ENCODE data around the gene EIF4H. TPM values are rescaled to one million over a fixed set of nuclear protein-coding genes. Genes with fewer than 3 reads are reported as not detected.

Gene EIF4H
- total RNA-seq, 1 experiment from 2014 or later, result 384 TPM

- ChIA-PET POLR2A (interaction anchor here (1.2 kb wide), 1 partner anchor 12 kb away, joined by 3 read pairs; no protein-coding TSS in a partner anchor), RAD21 (ENCODE audit: low non-redundant PET in 1 of 2, low total read pairs in 2 of 2, uncharacterized antibody in 2 of 2, unreplicated experiment in 2 of 2) (no interaction called here), CTCF (interaction anchor here (1.6 kb wide), 1 partner anchor 24 kb away, joined by 4 read pairs; no protein-coding TSS in a partner anchor)
- no peaks in the 10 kb centered on the region for H3K9me2 ChIP-seq (ENCODE audit: insufficient read depth)
- H2AFZ ChIP-seq (ENCODE audit: low read depth, low read length, poor library complexity, severe bottlenecking), result no peak overlapping the region
- no peak overlapping the region for H3K4me2 ChIP-seq (ENCODE audit: low read length)
- no peak overlapping the region for H3K27ac ChIP-seq (ENCODE audit: low read depth, low read length)
- H3K4me1 ChIP-seq (ENCODE audit: control insufficient read depth in 1 of 2, insufficient read depth in 2 of 2, low read length in 2 of 2), result no peaks in the 10 kb centered on the region
- H4K20me1 ChIP-seq (ENCODE audit: insufficient read depth), result no peaks in the 10 kb centered on the region
- no TSS peak for BruUV-seq (replicated peaks)
- H3K9me3 ChIP-seq (ENCODE audit: control insufficient read depth in 1 of 2, insufficient read depth in 1 of 2, low read depth in 1 of 2, low read length in 2 of 2), result no peaks in the 10 kb centered on the region
- no peak for ATAC-seq
- no peaks in the 10 kb centered on the region for H3K79me2 ChIP-seq (ENCODE audit: insufficient read depth, low read length)
- H3K36me3 ChIP-seq (ENCODE audit: control insufficient read depth in 1 of 2, insufficient read depth in 2 of 2, low read length in 2 of 2), result peaks cover 26 to 41% of the 10 kb centered on the region in 2 experiments; a peak in 3 of 4 replicates
- no peak overlapping the region for H3K4me3 ChIP-seq (replicated peaks in 1 of 2; ENCODE audit: low read depth in 1 of 2, low read length in 2 of 2)
- H3K27me3 ChIP-seq (ENCODE audit: insufficient read depth, low read length), result no peaks in the 10 kb centered on the region
- TF ChIP-seq EGR1 (IDR thresholded peaks at IDR 0.05; ENCODE audit: low read depth), result no peak
- TF ChIP-seq, protein P1, sequence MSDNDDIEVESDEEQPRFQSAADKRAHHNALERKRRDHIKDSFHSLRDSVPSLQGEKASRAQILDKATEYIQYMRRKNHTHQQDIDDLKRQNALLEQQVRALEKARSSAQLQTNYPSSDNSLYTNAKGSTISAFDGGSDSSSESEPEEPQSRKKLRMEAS (IDR thresholded peaks at IDR 0.05), result no peak
- no peak for DNase-seq (ENCODE audit: low read depth, low spot score)
- no peak overlapping the region for H3K9ac ChIP-seq (ENCODE audit: low read length)
- intact Hi-C loops (cut with micrococcal nuclease), result no loop called here
Observed at GRCh38 chr7:74230446-74231231, 56.5 kb downstream of the EIF4H start.

- ChIA-PET CTCF (interaction anchor here (1.6 kb wide), 1 partner anchor 25 kb away, joined by 4 read pairs; no protein-coding TSS in a partner anchor), RAD21 (ENCODE audit: low non-redundant PET in 1 of 2, low total read pairs in 2 of 2, uncharacterized antibody in 2 of 2, unreplicated experiment in 2 of 2) (no interaction called here), POLR2A (interaction anchor here (1.2 kb wide), 1 partner anchor 12 kb away, joined by 3 read pairs; no protein-coding TSS in a partner anchor)
- BruUV-seq (replicated peaks), result no TSS peak
- Histone ChIP-seq H3K4me2 (ENCODE audit: low read length) (no peak overlapping the region), H2AFZ (ENCODE audit: low read depth, low read length, poor library complexity, severe bottlenecking) (no peak overlapping the region), H3K4me1 (ENCODE audit: control insufficient read depth in 1 of 2, insufficient read depth in 2 of 2, low read length in 2 of 2) (no peaks in the 10 kb centered on the region), H3K4me3 (replicated peaks in 1 of 2; ENCODE audit: low read depth in 1 of 2, low read length in 2 of 2) (no peak overlapping the region), H4K20me1 (ENCODE audit: insufficient read depth) (no peaks in the 10 kb centered on the region), H3K9me3 (ENCODE audit: control insufficient read depth in 1 of 2, insufficient read depth in 1 of 2, low read depth in 1 of 2, low read length in 2 of 2) (no peaks in the 10 kb centered on the region), H3K36me3 (ENCODE audit: control insufficient read depth in 1 of 2, insufficient read depth in 2 of 2, low read length in 2 of 2) (peaks cover 31 to 44% of the 10 kb centered on the region in 2 experiments; a peak in 3 of 4 replicates), H3K79me2 (ENCODE audit: insufficient read depth, low read length) (no peaks in the 10 kb centered on the region), H3K27ac (ENCODE audit: low read depth, low read length) (no peak overlapping the region), H3K27me3 (ENCODE audit: insufficient read depth, low read length) (no peaks in the 10 kb centered on the region), H3K9ac (ENCODE audit: low read length) (no peak overlapping the region), H3K9me2 (ENCODE audit: insufficient read depth) (no peaks in the 10 kb centered on the region)
- DNase-seq (ENCODE audit: low read depth, low spot score), result no peak
- TF ChIP-seq CEBPB (IDR thresholded peaks at IDR 0.05; ENCODE audit: low read depth) (no peak), ZNF274 (IDR thresholded peaks at IDR 0.05; ENCODE audit: low read depth, low read length) (no peak), SP1 (IDR thresholded peaks at IDR 0.05; ENCODE audit: low read depth) (no peak), ATF3 (IDR thresholded peaks at IDR 0.05) (no peak), FOSL1 (IDR thresholded peaks at IDR 0.05; ENCODE audit: low read depth) (no peak), POLR2AphosphoS5 (IDR thresholded peaks at IDR 0.05; ENCODE audit: low read depth, low read length) (no peak), ELF1 (IDR thresholded peaks at IDR 0.05; ENCODE audit: borderline replicate concordance, low read depth) (no peak), ZBTB33 (IDR thresholded peaks at IDR 0.05; ENCODE audit: extremely low read depth, insufficient replicate concordance, low read length) (no peak), TCF7L2 (IDR thresholded peaks at IDR 0.05; ENCODE audit: borderline replicate concordance, extremely low read depth, insufficient read depth, insufficient read length) (no peak), CTCF (IDR thresholded peaks at IDR 0.05 in 2 of 3, conservative IDR thresholded peaks at IDR 0.05 in 1 of 3; ENCODE audit: borderline replicate concordance in 1 of 3, insufficient read depth in 1 of 3, low read depth in 2 of 3, low read length in 2 of 3) (no peak)
- TF ChIP-seq, protein P1 (IDR thresholded peaks at IDR 0.05), result no peak
- intact Hi-C loops (cut with micrococcal nuclease), result no loop called here
- no peak for ATAC-seq
Observed at GRCh38 chr7:74231232-74231590, 57.1 kb downstream of the EIF4H start.

All from HCT116 (cell line).